T-helper 2 cell (primary cell): ENCODE measurements around the gene SLC17A1.

Source experiments
- DNase-seq, 5 experiments: peaks; one replicate each; pipeline versions ENCODE4 v3.0.0 to v3.0.0-alpha.2; 2012 to 2022

SLC17A1 gene

DNA sequence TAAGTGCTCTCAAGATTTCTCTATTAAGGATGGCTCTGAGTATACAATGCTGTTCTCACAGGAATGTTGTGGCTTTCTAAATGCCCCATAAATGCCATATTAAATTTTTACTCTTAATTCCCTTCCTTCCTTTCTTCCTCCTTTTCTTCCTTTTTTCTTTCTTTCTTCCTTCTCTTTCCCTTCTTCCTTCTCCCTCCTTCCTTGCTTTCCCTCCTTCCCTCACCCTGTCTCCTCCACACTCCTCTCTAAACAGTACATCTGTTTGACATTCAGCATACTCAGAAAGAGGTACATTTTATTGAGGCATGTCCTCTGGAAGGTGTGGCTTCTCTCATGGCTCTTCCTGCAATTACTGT is 433 bp upstream of the SLC17A1 start:
- DNase-seq: no peak

DNA sequence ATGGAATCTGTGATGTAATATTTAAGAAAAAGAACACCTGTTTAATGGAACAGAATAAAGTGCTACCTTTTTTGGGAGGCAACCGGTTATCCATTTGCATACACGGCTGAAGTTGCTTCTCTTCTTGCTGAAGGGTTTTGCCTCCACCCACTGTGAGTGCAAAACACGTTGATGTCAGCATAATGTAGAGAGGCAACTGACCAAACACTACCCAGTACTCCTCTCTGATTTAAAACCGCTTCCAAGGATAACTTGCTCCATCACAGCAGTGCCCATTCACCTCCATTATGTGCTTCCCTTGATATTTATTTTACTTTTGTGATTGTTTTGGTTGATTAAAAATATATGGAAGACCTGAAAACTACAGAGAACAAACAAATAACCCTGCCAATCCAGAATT is 1.4 kb downstream of the SLC17A1 start:
- no peak for DNase-seq

GRCh38 chr6:25829375-25829774 is 2.5 kb downstream of the SLC17A1 start:
- DNase-seq: peak in 1 of 5 experiments; percentile 67

GRCh38 chr6:25821341-25821740 is 10.5 kb downstream of the SLC17A1 start:
- DNase-seq: peak in 1 of 5 experiments; percentile 45

DNA sequence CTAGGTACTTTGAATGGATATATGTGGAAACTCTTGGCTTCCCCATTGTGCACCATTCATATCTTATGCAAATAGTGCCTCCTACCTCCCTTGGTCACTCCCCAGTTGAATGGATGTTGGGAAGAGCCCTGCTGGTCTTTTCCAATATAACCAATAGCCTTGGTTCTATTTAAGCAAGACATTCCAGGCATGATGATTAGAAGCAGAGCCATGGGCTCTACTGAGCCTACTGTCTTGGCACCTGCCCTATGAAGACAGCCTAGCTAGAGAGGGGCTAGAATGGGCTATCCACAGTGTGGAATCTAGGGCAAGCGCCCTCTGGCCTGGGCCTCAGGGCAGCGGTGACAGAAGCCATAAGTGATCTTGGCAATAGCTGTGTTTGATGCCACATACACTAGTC is 15.6 kb downstream of the SLC17A1 start:
- no peak for DNase-seq

GRCh38 chr6:25815194-25815593 is 16.7 kb downstream of the SLC17A1 start:
- DNase-seq: no peak

- no peak for DNase-seq
Observed at GRCh38 chr6:25804804-25805203, 27.0 kb downstream of the SLC17A1 start.

DNA sequence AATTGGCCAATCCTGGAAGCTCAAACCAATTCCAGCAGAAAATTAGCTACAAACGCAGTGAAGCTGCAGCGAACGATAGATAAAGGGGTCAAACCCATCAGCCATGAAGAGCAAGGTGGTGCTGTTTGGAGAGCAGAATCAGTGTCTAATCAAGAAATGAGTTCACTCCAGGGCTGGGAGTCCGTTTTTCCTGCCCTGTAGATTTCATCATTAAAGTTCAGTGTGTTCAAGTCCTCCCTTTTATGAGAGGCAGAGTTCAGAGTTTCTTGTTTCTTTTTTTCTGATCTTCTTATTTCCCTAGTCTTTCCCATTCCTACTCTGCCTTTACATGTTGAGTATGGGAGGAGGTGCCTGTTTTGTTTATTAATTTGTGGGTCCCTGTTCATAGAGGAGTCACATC is 30.4 kb downstream of the SLC17A1 start:
- DNase-seq: no peak

- no peak for DNase-seq
Observed at GRCh38 chr6:25794784-25795183, 37.1 kb downstream of the SLC17A1 start.

DNA sequence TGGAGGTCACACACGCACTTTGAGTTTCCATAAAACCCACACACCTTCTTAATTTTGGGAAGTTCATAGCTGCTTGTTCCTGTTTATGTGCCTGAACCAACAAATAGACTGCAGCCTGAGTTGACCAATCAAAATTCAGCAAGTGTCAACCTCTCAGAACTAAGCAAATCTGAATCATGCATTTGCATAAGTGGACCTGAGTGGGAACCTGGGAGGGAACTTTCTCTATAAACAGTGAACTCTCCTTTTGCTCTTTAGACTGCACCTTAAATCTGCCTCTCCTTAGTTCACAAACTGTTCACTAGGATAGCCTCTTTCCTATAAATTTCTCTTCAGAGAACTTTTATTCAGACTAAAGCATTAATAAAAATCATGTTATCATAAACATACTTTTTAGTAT is 37.9 kb downstream of the SLC17A1 start:
- no peak for DNase-seq

GRCh38 chr6:25792016-25792415 is 39.8 kb downstream of the SLC17A1 start:
- no peak for DNase-seq

DNA sequence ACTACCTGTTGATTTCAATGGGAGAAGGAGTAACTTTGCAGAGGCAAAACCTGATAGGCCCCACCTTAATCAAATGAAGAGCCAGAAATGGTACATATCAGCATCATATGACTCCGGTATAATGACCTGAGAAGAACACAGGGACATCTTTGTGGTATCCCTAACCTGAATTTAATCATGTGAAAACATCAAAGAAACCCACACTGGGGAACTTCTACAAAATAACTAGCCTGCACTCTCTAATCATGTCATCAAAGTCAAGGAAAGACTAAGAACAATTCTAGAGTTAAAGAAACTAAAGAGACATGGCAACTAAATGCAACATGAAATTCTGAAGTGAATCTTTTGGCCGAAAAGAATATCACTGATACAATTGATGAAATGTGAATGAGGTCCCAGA is 42.4 kb downstream of the SLC17A1 start:
- DNase-seq: peak in 1 of 5 experiments; percentile 64

DNA sequence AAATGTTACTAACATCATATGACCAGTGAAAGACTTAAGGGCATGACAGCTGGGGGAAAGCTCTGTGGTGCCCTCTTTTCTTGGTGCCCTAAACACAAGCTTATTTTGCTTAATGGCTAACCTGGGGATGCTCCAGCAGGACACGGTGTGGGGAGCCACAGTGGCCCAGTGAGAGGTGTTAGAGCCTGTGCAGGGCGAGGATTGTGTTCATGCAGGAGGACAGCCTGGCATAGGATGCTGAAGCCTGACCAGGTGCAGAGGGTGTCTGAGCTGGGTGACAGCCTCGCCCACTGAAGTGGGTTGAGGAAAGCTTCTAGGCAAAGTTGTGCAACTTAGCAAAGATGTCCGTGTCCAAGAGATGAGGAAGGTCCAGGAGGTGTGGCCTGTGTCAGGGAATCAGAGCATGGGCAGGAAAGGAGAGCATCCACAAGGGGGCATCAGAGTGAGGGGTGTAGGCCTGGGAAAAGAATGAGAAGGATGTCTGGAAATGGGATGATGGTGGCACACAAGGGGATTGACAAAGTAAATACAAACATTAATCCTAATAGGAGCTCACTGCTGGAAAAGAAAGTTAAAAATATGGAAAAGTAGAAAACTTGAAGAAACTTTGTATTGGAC is 43.4 kb downstream of the SLC17A1 start:
- peak in 4 of 5 experiments; percentile 4 to 34 (median 6) for DNase-seq

- DNase-seq: peak in 1 of 5 experiments; percentile 76
Observed at GRCh38 chr6:25787428-25787827, 44.4 kb downstream of the SLC17A1 start.

GRCh38 chr6:25781134-25781533 is 50.7 kb downstream of the SLC17A1 start:
- no peak for DNase-seq

- DNase-seq: peak in 1 of 5 experiments; percentile 56
Observed at GRCh38 chr6:25777856-25778649, 53.8 kb downstream of the SLC17A1 start.

GRCh38 chr6:25777031-25777430 is 54.8 kb downstream of the SLC17A1 start:
- DNase-seq: no peak

GRCh38 chr6:25774120-25774715 is 57.6 kb downstream of the SLC17A1 start:
- no peak for DNase-seq

DNA sequence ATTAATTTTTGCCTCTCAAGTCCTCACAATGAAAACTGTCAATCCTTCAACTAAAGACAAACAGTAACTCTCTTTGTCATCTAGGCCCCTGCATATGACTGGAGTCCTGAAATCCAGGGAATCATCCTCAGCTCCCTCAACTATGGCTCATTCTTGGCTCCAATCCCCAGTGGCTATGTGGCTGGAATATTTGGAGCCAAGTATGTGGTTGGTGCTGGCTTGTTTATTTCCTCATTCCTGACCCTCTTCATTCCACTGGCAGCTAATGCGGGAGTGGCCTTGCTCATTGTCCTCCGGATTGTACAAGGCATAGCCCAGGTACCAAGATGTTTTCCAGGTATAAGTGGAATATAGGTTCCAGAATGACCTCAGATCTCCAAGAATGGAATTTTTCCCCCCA is 61.9 kb downstream of the SLC17A1 start:
- DNase-seq: no peak

GRCh38 chr6:25768566-25768965 is 63.3 kb downstream of the SLC17A1 start:
- DNase-seq: no peak

GRCh38 chr6:25764611-25765010 is 67.2 kb downstream of the SLC17A1 start:
- DNase-seq: no peak

DNA sequence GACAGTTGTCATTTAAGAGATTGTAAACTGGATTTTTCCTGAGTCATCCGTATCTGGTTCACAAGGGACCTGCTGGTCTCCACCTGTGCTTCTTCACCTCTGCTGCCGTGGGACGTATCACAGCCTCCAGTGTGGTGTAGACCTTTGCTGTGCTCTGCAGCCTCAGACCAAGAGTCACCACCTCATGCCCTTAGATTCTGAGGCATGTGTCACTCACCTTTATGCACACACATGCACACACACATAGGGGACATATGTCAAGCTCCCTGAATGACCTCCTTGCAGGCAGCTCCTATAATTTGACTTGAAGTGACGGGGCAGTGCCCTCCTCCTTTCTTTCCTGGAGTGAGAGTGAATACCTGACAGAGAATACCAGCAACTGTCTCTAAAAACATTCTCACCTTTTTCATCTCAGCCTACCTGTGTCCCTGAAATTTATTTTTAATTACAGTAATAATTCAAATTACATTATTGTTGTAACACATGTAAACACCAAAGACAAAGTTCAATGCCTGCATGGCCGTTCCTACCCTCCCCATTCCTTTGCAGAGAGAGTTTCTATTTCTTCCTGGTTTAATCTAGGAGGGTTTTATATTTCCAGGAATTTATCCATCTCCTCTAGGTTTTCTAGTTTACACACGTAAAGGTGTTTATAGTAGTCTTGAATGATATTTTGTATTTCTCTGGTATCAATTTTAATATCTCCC is 73.8 kb downstream of the SLC17A1 start:
- DNase-seq: no peak
